ENCODE results near the gene TSPAN2. TPM values are rescaled to one million over a fixed set of nuclear protein-coding genes. Genes with fewer than 3 reads are reported as not detected.
A peak's percentile ranks its signal among the peaks of the same experiment; 100 is the strongest.

TSPAN2 gene
- total RNA-seq, 1 donor from 2014 or later, result 0.79 TPM

- DNase-seq (ENCODE audit: low read depth in 2 of 2), result peak in 1 of 2 donors; percentile 40
Measured at GRCh38 chr1:115114308-115114707, 25.0 kb upstream of the TSPAN2 start.

GRCh38 chr1:115113766-115114165 is 24.5 kb upstream of the TSPAN2 start:
- DNase-seq (ENCODE audit: low read depth in 2 of 2), result no peak

GRCh38 chr1:115112496-115113375 is 23.4 kb upstream of the TSPAN2 start:
- DNase-seq (ENCODE audit: low read depth in 2 of 2), result peak; percentile 29 to 56

- DNase-seq (ENCODE audit: low read depth in 2 of 2), result no peak
Measured at GRCh38 chr1:115107516-115108260, 18.4 kb upstream of the TSPAN2 start.

GRCh38 chr1:115105831-115106230 is 16.5 kb upstream of the TSPAN2 start:
- DNase-seq (ENCODE audit: low read depth in 2 of 2), result no peak

GRCh38 chr1:115099693-115100050 is 10.4 kb upstream of the TSPAN2 start:
- no peak for DNase-seq (ENCODE audit: low read depth in 2 of 2)

GRCh38 chr1:115098979-115099692 is 9.8 kb upstream of the TSPAN2 start:
- DNase-seq (ENCODE audit: low read depth in 2 of 2), result peak; percentile 79 to 87

GRCh38 chr1:115092175-115092574 is 2.9 kb upstream of the TSPAN2 start:
- DNase-seq (ENCODE audit: low read depth in 2 of 2), result no peak

GRCh38 chr1:115091572-115091971 is 2.3 kb upstream of the TSPAN2 start:
- DNase-seq (ENCODE audit: low read depth in 2 of 2), result no peak

GRCh38 chr1:115090956-115091355 is 1.7 kb upstream of the TSPAN2 start:
- no peak for DNase-seq (ENCODE audit: low read depth in 2 of 2)

GRCh38 chr1:115090540-115090939 is 1.2 kb upstream of the TSPAN2 start:
- no peak for DNase-seq (ENCODE audit: low read depth in 2 of 2)

- DNase-seq (ENCODE audit: low read depth in 2 of 2), result no peak
Measured at GRCh38 chr1:115090186-115090490, 835 bp upstream of the TSPAN2 start.

- DNase-seq (ENCODE audit: low read depth in 2 of 2), result no peak
Measured at GRCh38 chr1:115088871-115089419, 358 bp downstream of the TSPAN2 start.

GRCh38 chr1:115088115-115088778 is 1.1 kb downstream of the TSPAN2 start:
- DNase-seq (ENCODE audit: low read depth in 2 of 2), result no peak

- DNase-seq (ENCODE audit: low read depth in 2 of 2), result no peak
Measured at GRCh38 chr1:115086176-115086830, 3.0 kb downstream of the TSPAN2 start.

- DNase-seq (ENCODE audit: low read depth in 2 of 2), result peak; percentile 78 to 84
Measured at GRCh38 chr1:115084902-115085511, 4.3 kb downstream of the TSPAN2 start.

- DNase-seq (ENCODE audit: low read depth in 2 of 2), result no peak
Measured at GRCh38 chr1:115082949-115083348, 6.4 kb downstream of the TSPAN2 start.

- no peak for DNase-seq (ENCODE audit: low read depth in 2 of 2)
Measured at GRCh38 chr1:115078708-115079107, 10.6 kb downstream of the TSPAN2 start.

GRCh38 chr1:115077984-115078330 is 11.3 kb downstream of the TSPAN2 start:
- no peak for DNase-seq (ENCODE audit: low read depth in 2 of 2)

GRCh38 chr1:115077286-115077983 is 11.9 kb downstream of the TSPAN2 start:
- no peak for DNase-seq (ENCODE audit: low read depth in 2 of 2)
